Activated effector memory CD4-positive, alpha-beta T cell treated with Interleukin-2 at 50 U/mL for 16 hours (primary cell): ENCODE results near the gene JARID2.

Experiments used
- DNase-seq: peaks from one replicate; pipeline ENCODE4 v3.0.0-alpha.2; 2020

JARID2 gene

GRCh38 chr6:15338476-15338875, 92.6 kb downstream of the JARID2 start:
- no peak for DNase-seq

- no peak for DNase-seq
Observed at GRCh38 chr6:15339081-15339480, 93.2 kb downstream of the JARID2 start.

- DNase-seq = no peak
Observed at GRCh38 chr6:15340105-15340601, 94.3 kb downstream of the JARID2 start.

GRCh38 chr6:15340775-15341174, 94.9 kb downstream of the JARID2 start:
- no peak for DNase-seq

GRCh38 chr6:15341311-15342001, 95.6 kb downstream of the JARID2 start:
- no peak for DNase-seq

GRCh38 chr6:15342114-15342513, 96.2 kb downstream of the JARID2 start:
- no peak for DNase-seq

GRCh38 chr6:15343490-15344191, 97.8 kb downstream of the JARID2 start:
- no peak for DNase-seq

GRCh38 chr6:15344192-15344519, 98.3 kb downstream of the JARID2 start:
- DNase-seq = no peak

- no peak for DNase-seq
Observed at GRCh38 chr6:15344831-15345230, 99.0 kb downstream of the JARID2 start.

GRCh38 chr6:15346315-15346714, 100.4 kb downstream of the JARID2 start:
- no peak for DNase-seq

- no peak for DNase-seq
Observed at GRCh38 chr6:15348528-15348927, 102.7 kb downstream of the JARID2 start.

- DNase-seq = no peak
Observed at GRCh38 chr6:15349379-15349778, 103.5 kb downstream of the JARID2 start.

- no peak for DNase-seq
Observed at GRCh38 chr6:15350386-15351083, 104.7 kb downstream of the JARID2 start.

- DNase-seq = no peak
Observed at GRCh38 chr6:15351631-15352030, 105.8 kb downstream of the JARID2 start.

GRCh38 chr6:15352220-15352619, 106.4 kb downstream of the JARID2 start:
- DNase-seq = no peak

- no peak for DNase-seq
Observed at GRCh38 chr6:15352845-15353244, 107.0 kb downstream of the JARID2 start.

GRCh38 chr6:15355683-15356099, 109.8 kb downstream of the JARID2 start:
- no peak for DNase-seq

GRCh38 chr6:15356179-15356578, 110.3 kb downstream of the JARID2 start:
- no peak for DNase-seq

- no peak for DNase-seq
Observed at GRCh38 chr6:15356937-15357336, 111.1 kb downstream of the JARID2 start.

- no peak for DNase-seq
Observed at GRCh38 chr6:15357782-15358181, 111.9 kb downstream of the JARID2 start.

- DNase-seq = no peak
Observed at GRCh38 chr6:15358579-15359327, 112.9 kb downstream of the JARID2 start.

GRCh38 chr6:15359335-15359862, 113.5 kb downstream of the JARID2 start:
- no peak for DNase-seq

- DNase-seq = no peak
Observed at GRCh38 chr6:15360300-15360699, 114.4 kb downstream of the JARID2 start.
